ENCODE results near the gene RNF220.

The RNF220 gene

DNA sequence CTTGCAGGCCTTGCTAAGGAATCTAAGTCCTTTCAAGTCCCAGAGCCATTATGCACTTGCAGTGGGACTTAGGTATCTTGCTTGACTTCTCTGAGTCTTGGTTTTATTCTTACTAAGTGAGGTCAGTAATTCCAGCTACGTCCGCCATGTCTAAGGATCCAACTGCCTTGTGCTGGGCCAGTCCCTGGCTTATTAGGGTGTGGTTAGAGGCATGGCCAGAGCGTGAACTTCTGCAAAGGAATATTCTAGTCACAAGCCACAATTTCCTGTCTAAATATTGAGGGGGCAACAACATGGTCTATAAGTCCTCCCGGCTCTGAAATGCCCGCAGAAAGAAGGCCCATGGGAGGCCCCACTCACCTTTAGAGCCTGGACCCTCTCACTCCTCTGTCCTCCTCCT is 186.3 kb downstream of the RNF220 start:
- no peak for DNase-seq

DNA sequence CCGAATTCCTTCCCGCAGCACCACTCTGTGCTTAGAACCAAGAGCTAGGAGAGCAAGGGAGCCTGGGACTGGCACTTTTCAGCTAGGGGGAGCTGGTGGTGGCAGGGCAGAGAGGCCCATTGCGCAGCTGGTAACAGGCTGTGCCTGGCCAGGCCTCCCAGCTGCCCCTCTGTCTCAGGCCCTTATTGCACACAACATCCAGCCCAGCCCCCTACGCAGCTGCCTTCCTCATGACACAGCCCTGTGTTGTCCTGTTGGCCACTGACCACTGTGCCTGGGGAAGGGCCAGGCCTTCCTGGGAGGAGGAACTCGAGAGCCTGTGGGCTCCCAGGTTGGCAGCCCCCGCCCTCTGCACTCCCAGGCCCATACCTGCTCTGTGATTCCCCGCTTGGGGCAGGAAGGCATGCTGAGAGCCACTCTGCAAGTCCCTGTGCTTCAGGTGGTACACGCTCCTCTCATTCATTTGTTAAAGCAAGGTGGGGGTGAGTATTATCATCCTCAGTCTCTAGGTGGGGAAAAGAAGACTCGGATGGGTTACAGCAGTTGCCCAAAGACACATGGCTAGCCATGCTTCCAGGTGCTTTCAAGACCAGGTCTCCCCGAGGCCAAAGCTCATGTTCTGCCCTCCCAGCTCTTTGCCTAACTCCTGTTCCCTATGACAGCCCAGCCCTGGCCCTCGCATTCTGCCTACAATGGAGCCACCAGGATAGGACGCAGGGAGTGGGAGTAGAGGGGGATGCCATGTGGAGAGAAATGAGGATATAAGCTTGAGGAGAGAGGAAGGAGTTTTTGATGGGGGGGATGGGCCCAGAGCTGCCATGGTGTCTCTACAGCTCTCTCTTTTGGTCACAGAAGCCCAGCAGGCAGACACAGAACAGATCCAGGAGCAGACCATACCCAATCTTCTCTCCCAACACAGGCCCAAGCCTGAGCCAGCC is 187.4 kb downstream of the RNF220 start:
- DNase-seq, result no peak

DNA sequence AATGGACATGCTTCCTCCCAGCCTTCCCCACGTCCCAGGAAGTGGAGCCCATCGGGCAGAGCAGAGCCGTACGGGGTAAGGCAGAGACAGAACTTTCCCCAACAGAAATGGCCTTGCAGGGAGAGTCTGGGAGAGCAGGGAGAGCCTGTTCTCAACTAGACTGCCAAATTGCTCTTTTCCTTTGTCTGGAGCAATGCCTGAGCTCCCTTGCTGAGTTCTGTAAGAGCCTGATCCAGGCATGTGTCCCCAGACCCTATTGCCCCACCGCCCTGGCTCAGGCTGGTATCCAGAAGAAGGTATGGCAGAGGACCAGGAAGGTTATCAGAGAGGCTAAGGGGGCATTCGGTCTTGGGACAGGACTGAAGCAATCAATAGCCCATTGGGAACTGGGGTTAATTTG is 189.3 kb downstream of the RNF220 start:
- no peak for DNase-seq

DNA sequence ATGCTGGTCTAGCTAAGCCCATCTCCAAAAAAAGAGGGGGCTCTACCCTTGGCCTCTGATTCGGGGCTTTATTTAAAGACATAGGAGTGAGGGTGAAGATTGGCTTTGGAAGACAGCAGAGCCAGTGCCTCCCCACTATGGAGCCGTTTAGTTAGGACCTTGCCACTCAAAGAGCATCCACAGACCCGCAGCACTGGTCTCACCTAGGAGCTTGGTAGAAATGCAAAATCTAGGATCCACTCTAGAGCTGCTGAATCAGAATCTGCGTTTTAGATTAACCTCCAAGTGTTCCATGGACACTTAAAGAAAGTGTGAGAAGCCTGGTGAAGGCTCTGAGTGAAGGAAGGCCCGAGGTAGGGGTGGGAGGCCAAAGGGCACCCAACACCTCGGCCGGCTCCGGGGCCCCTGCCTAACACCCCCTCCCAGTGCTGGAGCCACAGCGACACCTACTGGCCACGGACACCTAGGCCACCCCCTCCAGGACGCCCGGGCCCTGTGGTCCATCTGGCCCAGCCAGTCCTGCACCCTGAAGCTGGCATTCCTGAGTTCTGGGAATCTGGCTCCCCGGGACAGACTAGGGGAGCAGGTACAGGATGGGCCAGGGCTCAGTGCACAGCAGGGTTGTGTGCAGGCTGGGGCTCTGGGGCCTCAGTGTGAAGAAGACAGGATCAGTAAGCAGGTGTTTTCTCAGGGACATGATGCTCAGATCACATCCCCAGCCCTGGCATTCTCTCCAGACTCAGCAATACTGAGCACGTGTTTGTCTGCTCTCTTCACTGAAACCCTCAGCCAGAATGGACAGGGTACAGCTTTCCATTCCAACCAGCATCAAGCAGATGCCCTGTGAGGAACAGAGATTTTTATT is 190.0 kb downstream of the RNF220 start:
- DNase-seq, result peak; percentile 25

DNA sequence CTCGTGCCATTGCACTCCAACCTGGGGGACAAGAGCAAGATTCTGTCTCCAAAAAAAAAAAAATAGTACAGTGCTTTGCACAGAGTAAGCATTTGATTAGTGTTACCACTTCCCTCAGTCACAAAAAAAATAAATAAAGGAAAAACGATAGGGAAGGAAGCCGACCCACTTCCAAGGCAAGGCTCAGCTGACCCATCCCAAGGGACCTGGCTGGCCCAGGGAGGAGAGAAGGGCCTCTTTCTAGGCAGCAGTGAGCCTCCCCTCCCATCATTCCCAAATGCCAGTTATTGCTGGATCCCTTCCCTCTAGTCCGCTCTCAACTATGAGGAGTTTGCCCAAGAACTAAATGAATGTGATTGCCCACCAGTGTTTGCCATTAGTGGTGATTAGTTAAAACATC is 191.5 kb downstream of the RNF220 start:
- DNase-seq, result no peak

DNA sequence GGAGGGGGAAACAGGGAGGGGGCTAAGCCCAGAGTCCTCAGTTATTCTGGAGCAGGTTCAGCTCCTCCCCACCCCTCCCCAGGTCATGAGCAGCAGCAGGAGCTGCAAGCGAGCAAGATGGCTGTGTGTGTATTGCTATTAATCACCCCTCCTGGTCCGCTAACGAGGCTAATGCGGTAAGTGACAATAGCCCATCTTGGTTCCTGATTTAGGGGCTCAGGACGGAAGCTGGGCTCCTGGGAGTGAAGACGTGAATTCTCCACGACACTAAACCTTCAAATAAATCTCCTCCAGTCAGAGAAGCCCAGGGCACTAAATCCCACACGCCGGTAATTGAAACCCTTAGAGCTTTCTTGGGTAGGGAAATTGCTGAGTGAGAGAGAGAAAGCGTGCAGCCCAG is 193.1 kb downstream of the RNF220 start:
- no peak for DNase-seq

DNA sequence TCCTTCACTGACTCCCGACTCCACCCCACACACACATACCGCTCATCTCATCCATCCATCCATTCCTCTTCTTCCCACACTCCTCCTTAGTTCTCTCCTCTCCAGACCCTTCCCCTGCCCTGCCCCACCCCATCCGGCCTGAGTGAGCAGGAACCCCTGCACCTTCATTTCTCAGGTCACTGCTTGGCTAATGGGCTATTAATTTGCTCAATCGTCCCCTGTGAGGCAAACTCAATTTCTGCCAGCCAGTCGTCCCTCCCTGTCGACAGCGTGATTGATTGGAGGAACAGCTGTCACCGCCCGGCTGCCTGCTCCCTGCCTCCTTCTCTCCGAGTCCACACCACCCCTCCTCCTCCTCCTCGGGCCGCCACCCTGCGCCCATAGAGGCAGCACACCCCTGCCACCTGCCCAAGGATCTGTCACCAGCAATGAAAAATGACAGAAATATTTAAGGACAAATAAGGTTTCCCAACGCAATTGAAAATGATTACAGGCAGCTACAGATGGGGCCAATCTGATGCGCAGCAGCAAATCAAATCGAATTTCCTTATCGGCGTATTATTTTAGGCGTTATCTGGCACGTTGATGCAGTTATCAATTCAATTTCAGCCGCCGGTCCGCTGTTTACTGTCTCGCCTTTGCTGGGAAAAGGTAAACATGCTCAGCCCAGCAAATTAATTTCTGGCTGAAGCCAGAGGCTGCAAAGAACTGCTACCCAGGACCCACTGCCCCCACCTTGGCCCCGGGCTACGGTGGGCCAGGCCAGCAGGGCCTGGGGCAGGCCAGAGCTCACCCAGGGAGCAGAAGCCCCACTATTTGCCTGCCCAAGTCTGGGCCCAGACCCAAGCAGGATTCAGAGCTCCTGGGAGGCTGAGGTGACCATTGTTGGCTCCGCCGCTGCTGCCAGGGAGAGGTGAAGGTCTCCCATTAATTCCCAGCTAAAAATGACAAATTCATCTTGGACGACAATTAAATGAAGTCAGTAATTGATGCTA is 197.9 kb downstream of the RNF220 start:
- DNase-seq, result no peak

DNA sequence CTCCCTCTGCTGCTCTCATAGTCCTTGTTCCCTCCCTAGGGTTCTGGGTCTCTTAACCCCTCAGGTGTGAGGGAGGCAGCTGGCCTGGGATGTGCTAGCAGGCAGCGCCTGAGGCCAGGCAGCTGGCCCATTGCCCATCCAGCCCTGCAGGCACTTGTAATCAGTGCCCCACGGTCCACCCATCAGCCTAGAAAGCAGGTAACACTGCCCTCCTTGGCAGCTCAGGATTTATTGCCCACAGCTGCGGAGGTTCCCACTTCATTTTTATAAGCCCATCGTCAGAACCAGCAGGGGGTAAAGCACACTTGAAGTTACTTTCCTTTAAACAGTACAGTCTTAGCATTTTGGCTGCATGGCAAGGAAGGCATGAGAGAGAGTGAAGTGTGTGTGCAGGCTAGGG is 198.7 kb downstream of the RNF220 start:
- no peak for DNase-seq

DNA sequence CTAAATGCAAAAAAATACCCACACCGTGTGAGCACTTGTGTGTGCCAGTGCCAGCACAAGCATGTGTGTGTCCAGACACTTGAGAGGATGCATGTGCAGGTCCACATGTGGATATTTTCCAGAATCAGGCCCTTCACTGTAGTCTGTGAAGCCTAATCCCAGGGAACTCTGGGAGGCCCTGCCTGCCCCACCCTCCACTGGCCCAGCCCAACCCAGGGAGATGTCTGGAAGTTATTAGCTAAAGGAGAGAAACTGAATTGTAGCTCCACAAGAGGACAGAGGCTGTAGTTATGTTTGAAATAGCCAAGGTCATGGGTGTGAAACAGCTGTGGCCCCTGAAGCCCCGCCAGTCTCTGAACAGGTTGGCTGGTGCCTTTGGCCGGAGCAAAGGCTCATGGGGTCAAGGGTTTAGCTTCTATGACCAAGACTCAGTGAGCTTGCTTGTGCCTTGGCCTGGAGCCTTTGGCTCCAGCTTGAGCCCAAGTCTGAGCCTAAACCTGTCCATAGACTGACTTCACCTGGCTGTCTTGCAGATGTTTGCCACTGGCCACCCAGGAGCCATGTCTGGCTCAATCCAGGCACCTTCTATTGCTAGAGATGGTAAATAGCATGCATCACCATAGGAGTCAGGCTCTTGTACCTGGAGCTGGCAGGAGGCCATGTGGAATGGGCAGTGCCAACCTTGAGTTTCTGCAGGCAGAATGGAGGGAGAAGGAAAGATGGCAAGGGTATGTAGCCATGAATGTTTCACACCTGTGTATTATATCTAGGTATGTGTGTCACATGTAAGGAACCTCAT is 199.3 kb downstream of the RNF220 start:
- DNase-seq, result no peak

DNA sequence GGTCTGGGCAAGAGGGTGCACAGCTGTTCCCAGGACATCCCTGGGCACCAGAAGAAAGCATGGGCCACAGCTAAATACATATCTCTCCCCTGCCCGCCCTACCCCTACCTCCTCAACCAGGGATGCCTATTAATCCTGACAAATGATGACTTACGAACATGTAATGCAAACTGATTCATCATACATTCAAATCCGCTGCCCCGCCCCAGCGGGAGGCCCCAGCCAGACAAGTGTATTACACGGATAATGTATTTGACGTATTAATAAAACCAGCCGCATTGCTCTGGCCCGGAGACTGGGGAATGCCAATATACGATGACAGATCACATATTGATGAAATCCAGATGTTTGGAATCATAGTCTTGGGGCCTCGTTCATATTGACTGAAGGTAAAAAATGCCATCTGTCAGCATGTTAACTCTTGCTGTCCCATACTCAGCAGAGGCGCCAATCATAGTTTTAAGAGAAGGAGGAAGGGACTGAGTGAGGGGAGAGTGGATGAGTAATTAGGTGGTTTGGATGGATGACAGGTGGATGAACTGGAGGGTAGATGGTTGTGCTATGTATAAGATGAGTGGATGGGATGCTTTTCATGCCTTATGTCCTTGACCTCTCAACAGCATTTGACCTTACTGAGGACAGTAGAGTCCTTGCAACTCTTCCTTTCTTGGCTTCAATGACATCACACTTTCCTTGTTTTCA is 201.0 kb downstream of the RNF220 start:
- no peak for DNase-seq

DNA sequence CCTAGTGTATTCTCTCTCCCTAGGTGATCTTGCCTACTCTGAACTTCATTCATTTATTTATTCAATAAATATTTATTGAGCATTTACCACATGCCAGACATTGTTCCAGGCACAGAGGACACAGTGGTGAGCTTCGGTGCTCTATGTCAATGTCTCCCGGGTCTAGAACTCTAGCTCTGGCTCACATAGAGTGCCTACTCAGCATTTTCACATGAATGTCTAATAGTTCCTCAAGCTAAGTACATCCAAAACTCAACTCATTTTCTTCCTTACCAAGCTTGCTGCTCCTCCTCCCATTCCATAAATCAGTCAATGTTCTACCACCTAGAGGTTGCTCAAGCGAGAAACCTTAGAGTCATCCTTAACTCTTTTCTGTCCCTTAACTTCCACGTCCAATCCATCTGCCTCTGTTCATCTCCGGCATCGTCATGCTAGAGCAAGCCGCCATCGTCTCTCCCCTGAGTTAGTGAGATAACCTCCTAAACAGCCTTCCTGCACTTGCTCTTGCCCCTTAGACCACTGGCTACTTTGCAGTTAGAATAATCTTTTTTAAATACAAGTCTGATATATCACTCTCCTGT is 201.7 kb downstream of the RNF220 start:
- DNase-seq, result no peak

DNA sequence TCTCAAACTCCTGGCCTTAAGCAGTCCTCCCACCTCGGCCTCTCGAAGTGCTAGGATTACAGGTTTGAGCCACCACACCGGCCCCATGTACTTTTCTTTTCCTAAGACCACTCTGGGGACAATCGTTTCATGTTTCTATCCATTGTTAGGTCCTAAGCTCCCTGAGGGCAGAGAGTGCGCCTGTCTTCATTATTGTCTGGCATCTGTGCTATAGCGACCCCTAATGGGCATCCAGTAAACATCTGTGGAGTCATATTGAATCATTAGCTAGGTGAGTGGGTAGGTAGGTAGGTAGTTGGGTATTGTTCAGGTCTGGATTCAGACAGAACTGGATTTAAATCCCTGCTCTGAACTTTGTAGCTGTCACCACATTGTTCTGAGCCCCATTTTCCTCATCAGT is 203.1 kb downstream of the RNF220 start:
- DNase-seq, result no peak

DNA sequence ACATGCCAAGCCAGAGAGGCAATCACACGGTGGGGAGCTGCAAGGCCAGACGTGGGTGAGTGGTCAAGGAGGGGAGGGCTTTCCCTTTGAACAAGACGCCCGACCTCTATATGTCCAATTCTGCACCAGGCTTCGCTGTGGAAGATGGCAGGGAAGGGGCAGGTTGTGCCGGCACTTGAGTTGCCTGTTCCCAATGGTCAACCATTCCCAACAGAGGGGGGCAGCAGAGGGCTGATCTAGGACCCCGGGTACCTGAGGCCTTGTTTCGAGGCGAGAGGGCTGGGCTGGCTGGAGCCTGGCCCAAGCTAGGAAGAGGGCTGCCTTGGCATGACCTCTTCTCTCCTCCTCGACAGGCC is 204.3 kb downstream of the RNF220 start:
- DNase-seq, result no peak

DNA sequence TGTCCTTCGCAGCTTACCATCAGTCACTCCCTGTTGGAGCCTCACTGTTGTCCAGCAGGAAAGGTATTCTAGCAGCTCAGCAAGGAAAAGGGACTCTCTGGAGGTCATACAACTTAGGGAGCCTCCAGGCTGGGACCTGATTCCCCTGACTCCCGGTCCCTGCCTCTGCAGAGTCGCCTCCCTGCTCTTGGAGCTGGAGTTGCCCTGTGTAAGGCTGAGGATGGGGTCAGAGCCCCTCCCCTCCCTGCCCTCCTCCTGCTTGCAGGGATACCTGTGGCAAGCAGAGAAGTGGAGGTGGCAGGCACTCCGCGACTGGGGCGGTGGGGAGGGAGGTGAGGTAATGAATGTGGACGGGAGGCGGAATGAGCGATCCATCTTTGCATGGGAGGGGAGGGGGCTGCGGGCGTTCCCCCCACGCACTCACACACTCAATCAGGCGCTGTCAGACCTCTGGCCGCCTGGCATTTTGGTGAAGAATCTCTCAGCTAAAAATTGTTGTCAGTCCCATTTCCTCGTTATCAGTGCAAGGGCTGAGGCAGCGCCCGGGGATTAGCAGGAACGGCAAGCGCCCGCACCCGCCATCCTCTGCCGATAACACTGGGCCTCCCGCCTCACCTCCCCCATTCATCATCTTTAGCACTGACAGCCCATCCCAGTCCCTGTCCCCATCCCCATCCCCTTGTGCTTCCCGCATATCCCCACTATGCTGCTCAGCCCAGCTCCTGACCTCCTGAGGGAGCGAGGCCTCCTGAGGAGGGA is 204.9 kb downstream of the RNF220 start:
- no peak for DNase-seq

DNA sequence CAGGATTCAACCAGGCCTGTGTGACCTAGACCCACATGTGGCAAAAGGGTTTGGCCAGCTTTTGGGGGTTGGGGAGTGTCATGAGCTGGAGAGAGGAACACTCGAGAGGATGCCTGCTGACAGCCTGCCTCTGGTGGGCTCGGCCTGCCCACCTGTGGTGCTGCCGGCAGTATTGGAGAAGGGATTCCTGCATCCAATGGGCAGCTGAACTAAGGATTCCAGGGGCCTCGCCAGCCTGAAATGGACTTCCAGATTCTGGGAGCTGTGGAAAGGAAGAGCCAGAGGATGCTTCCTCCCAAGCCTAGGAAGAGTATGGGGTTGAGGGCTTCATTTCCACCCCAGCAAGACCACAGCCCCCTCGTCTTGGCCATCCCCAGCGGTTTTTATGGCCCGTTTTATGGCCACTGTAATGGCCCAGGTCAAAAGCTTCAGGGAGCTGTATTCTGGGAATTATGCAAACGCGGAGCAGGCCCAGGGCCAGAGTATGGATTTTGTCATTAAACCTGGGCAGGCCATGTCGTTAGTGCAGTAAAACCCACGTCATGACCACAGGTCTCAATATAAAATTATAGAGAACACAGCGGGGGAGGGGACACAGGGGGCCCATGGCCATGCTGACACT is 205.6 kb downstream of the RNF220 start:
- no peak for DNase-seq

DNA sequence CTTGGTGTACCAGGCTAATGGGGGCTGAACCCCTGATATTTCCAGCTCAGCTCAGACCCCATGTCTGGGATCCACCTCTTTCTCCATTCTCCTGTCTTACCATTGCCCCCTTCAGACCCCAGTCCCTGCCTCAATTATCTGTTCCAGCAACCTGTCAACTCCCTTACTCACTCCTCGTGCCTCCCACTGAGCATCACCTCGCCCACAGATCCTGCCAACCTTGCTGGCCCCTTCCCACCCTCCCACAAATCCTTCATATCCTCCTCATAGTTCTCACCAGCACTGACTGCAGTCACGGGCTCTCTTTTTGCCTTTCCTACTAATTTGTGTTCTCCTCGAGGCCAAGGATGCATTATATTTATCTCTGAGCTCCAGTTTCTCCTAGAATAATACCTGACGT is 206.4 kb downstream of the RNF220 start:
- DNase-seq, result no peak

DNA sequence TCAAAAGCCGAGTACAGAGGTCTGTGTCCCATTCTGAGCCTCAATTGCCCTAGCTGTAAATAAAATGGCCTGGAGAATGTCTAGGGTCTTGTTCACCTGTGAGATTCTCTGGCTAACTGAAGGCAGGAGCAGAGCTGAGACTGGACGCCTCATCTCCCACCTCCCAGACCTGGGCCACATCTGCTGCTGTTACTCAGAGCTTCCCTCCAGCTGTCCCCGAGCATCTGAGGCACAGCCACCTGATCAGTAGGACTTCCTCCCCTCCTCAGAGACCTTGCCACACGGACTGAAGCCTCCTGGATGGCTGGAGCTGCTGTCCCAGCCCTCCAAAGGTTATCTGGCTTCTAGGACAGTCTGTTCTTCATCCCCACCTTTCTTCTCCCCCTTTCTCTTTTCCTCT is 206.8 kb downstream of the RNF220 start:
- DNase-seq, result no peak

DNA sequence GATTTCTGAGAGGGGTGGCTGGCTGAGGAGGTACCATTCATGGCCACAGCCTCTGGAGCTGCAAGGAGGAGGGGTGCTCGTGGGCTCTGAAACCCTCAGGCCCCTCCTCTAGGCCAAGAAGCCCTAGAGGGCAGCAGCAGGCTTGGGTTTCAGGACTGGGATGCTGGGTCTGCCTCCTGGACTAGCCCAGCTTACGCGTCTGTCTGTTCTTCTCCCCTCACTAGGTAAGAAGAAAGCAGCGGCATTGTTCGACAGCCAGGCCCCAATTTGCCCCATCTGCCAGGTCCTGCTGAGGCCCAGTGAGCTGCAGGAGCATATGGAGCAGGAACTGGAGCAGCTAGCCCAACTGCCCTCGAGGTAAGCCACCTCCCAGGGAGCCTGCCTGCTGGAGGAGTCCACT is 208.9 kb downstream of the RNF220 start:
- no peak for DNase-seq

DNA sequence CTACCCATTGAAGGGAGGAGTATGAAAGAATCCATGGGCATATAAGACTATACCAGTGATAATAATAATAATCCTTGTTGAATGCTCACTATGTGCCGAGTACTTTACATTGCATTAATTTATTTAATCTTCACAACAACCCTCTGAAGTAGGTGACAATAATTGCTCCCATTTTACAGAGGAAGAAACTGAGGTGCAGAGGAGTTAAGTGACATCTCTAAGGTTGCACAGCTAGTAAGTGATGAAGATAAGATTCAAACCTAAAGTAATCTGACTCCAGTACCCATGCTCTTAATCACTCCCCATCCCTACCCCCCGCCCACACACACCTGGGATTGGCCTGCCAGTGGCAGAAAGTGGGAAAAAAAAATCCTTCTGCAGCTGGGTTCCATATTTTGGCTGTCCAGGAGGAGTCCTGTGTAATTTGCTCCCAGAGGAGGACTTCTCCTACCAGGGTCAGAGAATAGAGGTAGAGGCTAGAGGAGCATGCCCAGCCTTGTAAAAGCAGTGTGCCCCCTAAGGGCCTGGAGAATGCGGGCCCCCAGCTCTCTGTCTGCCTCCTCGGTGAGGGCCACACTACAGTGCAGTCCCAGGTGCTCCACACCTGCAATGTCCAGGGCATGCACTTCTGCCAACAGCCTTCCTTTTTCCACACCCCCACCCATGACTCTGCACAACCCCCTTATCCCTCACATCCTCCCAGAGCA is 211.4 kb downstream of the RNF220 start:
- no peak for DNase-seq
